GM19324 (cell line): Measurements from ENCODE around the gene IRGM.

Experiments
- ATAC-seq: cut with Tn5 transposase; IDR thresholded peaks from one replicate; pipeline ENCODE4 v1.9.1; 2021; ENCODE audit warnings: mild to moderate bottlenecking, moderate library complexity; ENCODE audit not compliant: unreplicated experiment, low FRiP score

IRGM gene

GRCh38 chr5:150895431-150896428, 49.4 kb downstream of the IRGM start:
- no peak for ATAC-seq
